Measurements from ENCODE around the gene ATP13A4. TPM values are rescaled to one million over a fixed set of nuclear protein-coding genes. Genes with fewer than 3 reads are reported as not detected.

The ATP13A4 gene
- total RNA-seq, 1 donor from 2014 or later, result not detected

GRCh38 chr3:193470710-193471109, 84.0 kb downstream of the ATP13A4 start:
- H3K9me3 Mint-ChIP-seq (ENCODE audit: low read depth), result peaks cover 5% of the 10 kb centered on the region
- no peaks in the 10 kb centered on the region for H3K36me3 Mint-ChIP-seq (ENCODE audit: low read depth)
- H3K4me1 Mint-ChIP-seq (ENCODE audit: low read depth), result no peaks in the 10 kb centered on the region
- DNase-seq (ENCODE audit: low spot score), result no peak
- peaks cover 25% of the 10 kb centered on the region for H3K27me3 Mint-ChIP-seq (ENCODE audit: low read depth)
- no peak overlapping the region for H3K4me3 Mint-ChIP-seq (ENCODE audit: unreplicated experiment)
- TF ChIP-seq CTCF (IDR thresholded peaks at IDR 0.05), result no peak
- H3K27ac Mint-ChIP-seq (ENCODE audit: unreplicated experiment), result no peak overlapping the region

GRCh38 chr3:193465992-193466608, 88.6 kb downstream of the ATP13A4 start:
- no peak overlapping the region for H3K4me3 Mint-ChIP-seq (ENCODE audit: unreplicated experiment)
- no peaks in the 10 kb centered on the region for H3K36me3 Mint-ChIP-seq (ENCODE audit: low read depth)
- peaks cover 25% of the 10 kb centered on the region for H3K27me3 Mint-ChIP-seq (ENCODE audit: low read depth)
- H3K4me1 Mint-ChIP-seq (ENCODE audit: low read depth), result no peaks in the 10 kb centered on the region
- H3K27ac Mint-ChIP-seq (ENCODE audit: unreplicated experiment), result no peak overlapping the region
- DNase-seq (ENCODE audit: low spot score), result no peak
- H3K9me3 Mint-ChIP-seq (ENCODE audit: low read depth), result no peaks in the 10 kb centered on the region
- no peak for TF ChIP-seq CTCF (IDR thresholded peaks at IDR 0.05)

- Mint-ChIP-seq H3K27ac (ENCODE audit: unreplicated experiment) (no peak overlapping the region), H3K36me3 (ENCODE audit: low read depth) (peaks cover 2% of the 10 kb centered on the region), H3K4me1 (ENCODE audit: low read depth) (no peaks in the 10 kb centered on the region), H3K27me3 (ENCODE audit: low read depth) (peaks cover 26% of the 10 kb centered on the region), H3K9me3 (ENCODE audit: low read depth) (no peaks in the 10 kb centered on the region), H3K4me3 (ENCODE audit: unreplicated experiment) (no peak overlapping the region)
- DNase-seq (ENCODE audit: low spot score), result no peak
- TF ChIP-seq CTCF (IDR thresholded peaks at IDR 0.05), result no peak
Observed at GRCh38 chr3:193464889-193465288, 89.8 kb downstream of the ATP13A4 start.

- Mint-ChIP-seq H3K4me3 (ENCODE audit: unreplicated experiment) (no peak overlapping the region), H3K27ac (ENCODE audit: unreplicated experiment) (no peak overlapping the region), H3K4me1 (ENCODE audit: low read depth) (no peaks in the 10 kb centered on the region), H3K9me3 (ENCODE audit: low read depth) (no peaks in the 10 kb centered on the region), H3K27me3 (ENCODE audit: low read depth) (peaks cover 16% of the 10 kb centered on the region), H3K36me3 (ENCODE audit: low read depth) (peaks cover 2% of the 10 kb centered on the region)
- no peak for DNase-seq (ENCODE audit: low spot score)
- no peak for TF ChIP-seq CTCF (IDR thresholded peaks at IDR 0.05)
Observed at GRCh38 chr3:193457526-193457925, 97.2 kb downstream of the ATP13A4 start.

- Mint-ChIP-seq H3K4me3 (ENCODE audit: unreplicated experiment) (no peak overlapping the region), H3K27ac (ENCODE audit: unreplicated experiment) (no peak overlapping the region), H3K4me1 (ENCODE audit: low read depth) (no peaks in the 10 kb centered on the region), H3K36me3 (ENCODE audit: low read depth) (no peaks in the 10 kb centered on the region), H3K9me3 (ENCODE audit: low read depth) (no peaks in the 10 kb centered on the region), H3K27me3 (ENCODE audit: low read depth) (peaks cover 12% of the 10 kb centered on the region)
- TF ChIP-seq CTCF (IDR thresholded peaks at IDR 0.05), result peak; percentile 70
- no peak for DNase-seq (ENCODE audit: low spot score)
Observed at GRCh38 chr3:193452338-193452737, 102.4 kb downstream of the ATP13A4 start.
